ENCODE results near the gene IL4R. TPM values are rescaled to one million over a fixed set of nuclear protein-coding genes. Genes with fewer than 3 reads are reported as not detected.

Gene IL4R
- total and polyA plus RNA-seq, 4 donors: 15.5 to 61.9 (median 29.9) TPM

DNA sequence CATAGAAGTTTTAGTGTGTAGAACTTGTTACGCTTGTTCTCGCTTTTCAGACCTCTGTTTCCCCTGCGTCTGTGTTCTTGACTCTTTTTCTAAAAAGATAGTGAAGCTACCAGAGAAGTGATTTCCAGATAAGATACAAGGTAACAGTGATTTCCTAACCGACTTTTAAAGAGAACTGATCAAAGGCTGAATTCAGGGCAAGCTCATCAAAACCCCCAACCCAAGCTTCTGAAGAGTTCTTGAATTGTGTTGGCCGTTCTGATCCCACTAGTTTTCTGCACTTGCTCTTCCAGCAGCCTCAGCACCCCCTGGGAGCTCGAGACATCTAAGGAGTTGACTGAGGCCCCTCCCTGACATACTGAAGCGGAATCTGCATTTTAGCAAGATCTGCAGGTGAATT is 32.5 kb upstream of the IL4R start:
- Histone ChIP-seq H3K9me3 (ENCODE audit: control insufficient read depth in 4 of 4, low read length in 3 of 4) (no peaks in the 10 kb centered on the region), H3K4me1 (ENCODE audit: control insufficient read depth in 4 of 4, insufficient read depth in 4 of 4, low read length in 3 of 4) (no peaks in the 10 kb centered on the region), H3K27ac (ENCODE audit: low read depth in 1 of 2, low read length in 2 of 2) (no peak overlapping the region), H3K27me3 (ENCODE audit: control insufficient read depth in 4 of 4, insufficient read depth in 4 of 4, low read length in 3 of 4) (no peaks in the 10 kb centered on the region), H3K9ac (ENCODE audit: low read depth in 1 of 2, low read length in 2 of 2) (no peak overlapping the region), H3K4me3 (ENCODE audit: low read depth in 1 of 3, low read length in 3 of 3) (no peak overlapping the region), H3K36me3 (ENCODE audit: control insufficient read depth in 4 of 4, insufficient read depth in 3 of 4, low read depth in 1 of 4, low read length in 3 of 4) (no peaks in the 10 kb centered on the region)
- TF ChIP-seq ZBTB33 (IDR thresholded peaks at IDR 0.05) (no peak), FOXA2 (IDR thresholded peaks at IDR 0.05) (no peak), SP1 (IDR thresholded peaks at IDR 0.05) (no peak), RXRA (IDR thresholded peaks at IDR 0.05) (no peak), TAF1 (conservative IDR thresholded peaks at IDR 0.05) (no peak), HNF4A (conservative IDR thresholded peaks at IDR 0.05) (no peak), NR2F2 (IDR thresholded peaks at IDR 0.05) (no peak)
- TF ChIP-seq, protein P1, sequence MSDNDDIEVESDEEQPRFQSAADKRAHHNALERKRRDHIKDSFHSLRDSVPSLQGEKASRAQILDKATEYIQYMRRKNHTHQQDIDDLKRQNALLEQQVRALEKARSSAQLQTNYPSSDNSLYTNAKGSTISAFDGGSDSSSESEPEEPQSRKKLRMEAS (IDR thresholded peaks at IDR 0.05): no peak
- 83% methylated on average over 7 of the region's 7 CpGs for WGBS
- no peak for DNase-seq (ENCODE audit: low spot score)

DNA sequence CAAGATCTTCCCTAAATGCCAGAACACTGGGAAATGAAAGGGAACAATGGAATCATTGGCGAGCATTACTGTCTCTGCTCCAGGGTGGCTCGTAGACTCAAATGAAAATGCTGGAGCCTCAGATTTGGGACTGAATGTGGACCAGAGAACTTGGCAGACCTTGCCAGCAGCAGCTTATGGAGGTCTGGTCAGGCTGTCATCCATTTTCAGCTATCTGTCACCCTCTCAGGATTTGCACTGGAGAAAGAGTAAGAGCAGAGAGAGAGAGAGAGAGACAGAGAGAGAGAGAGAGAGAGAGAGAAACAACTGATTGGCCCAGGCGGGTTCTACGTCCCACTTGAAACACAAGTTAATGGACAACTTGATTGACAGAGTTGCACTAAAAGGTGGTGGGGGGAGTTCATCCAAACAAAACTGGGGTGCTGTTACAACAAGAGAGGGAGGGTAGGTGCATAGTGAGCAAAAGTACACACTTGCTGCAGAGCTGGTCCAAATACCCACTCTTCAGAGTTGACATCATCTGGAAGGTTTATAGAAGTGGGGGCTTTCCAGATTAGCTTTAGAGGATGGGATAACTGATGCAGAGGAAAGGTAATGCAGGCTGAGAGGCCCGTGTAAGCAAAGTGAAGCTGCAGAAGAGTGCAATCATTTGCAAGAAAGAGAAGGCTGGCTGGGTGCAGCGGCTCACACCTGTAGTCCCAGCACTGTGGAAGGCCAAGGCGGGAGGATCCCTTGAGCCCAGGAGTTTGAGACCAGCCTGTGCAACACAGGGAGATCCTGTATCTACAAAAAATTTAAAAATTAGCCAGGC is 28.7 kb upstream of the IL4R start:
- no peaks in the 10 kb centered on the region for H3K36me3 ChIP-seq (ENCODE audit: control insufficient read depth in 4 of 4, insufficient read depth in 3 of 4, low read depth in 1 of 4, low read length in 3 of 4)
- no peaks in the 10 kb centered on the region for H3K9me3 ChIP-seq (ENCODE audit: control insufficient read depth in 4 of 4, low read length in 3 of 4)
- no peak overlapping the region for H3K9ac ChIP-seq (ENCODE audit: low read depth in 1 of 2, low read length in 2 of 2)
- TF ChIP-seq EGR1 (IDR thresholded peaks at IDR 0.05; ENCODE audit: low read depth in 2 of 2) (no peak), RXRA (IDR thresholded peaks at IDR 0.05) (no peak), HNF4G (IDR thresholded peaks at IDR 0.05) (no peak), REST (IDR thresholded peaks at IDR 0.05) (no peak), HNF4A (conservative IDR thresholded peaks at IDR 0.05) (no peak), TAF1 (conservative IDR thresholded peaks at IDR 0.05) (no peak), JUND (IDR thresholded peaks at IDR 0.05) (no peak), FOXA1 (IDR thresholded peaks at IDR 0.05) (no peak), RAD21 (IDR thresholded peaks at IDR 0.05) (no peak), CTCF (IDR thresholded peaks at IDR 0.05; ENCODE audit: low read depth, low read length, missing input control) (no peak), NR2F2 (IDR thresholded peaks at IDR 0.05) (no peak), GABPA (IDR thresholded peaks at IDR 0.05 in 1 of 2, conservative IDR thresholded peaks at IDR 0.05 in 1 of 2) (no peak), SP1 (IDR thresholded peaks at IDR 0.05) (no peak)
- TF ChIP-seq, protein P2, sequence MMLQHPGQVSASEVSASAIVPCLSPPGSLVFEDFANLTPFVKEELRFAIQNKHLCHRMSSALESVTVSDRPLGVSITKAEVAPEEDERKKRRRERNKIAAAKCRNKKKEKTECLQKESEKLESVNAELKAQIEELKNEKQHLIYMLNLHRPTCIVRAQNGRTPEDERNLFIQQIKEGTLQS (IDR thresholded peaks at IDR 0.05): no peak
- TF ChIP-seq, protein P1 (IDR thresholded peaks at IDR 0.05): no peak
- H3K4me1 ChIP-seq (ENCODE audit: control insufficient read depth in 4 of 4, insufficient read depth in 4 of 4, low read length in 3 of 4): no peaks in the 10 kb centered on the region
- no peak overlapping the region for H3K4me3 ChIP-seq (ENCODE audit: low read depth in 1 of 3, low read length in 3 of 3)
- WGBS: 87% methylated on average over 7 of the region's 7 CpGs
- H3K27ac ChIP-seq (ENCODE audit: low read depth in 1 of 2, low read length in 2 of 2): no peak overlapping the region
- DNase-seq (ENCODE audit: low spot score): no peak
- no peaks in the 10 kb centered on the region for H3K27me3 ChIP-seq (ENCODE audit: control insufficient read depth in 4 of 4, insufficient read depth in 4 of 4, low read length in 3 of 4)
